SU-DHL-6 (cell line): ENCODE measurements around the gene NATD1.

Experiments
- H2AFZ ChIP-seq: fragments of 200-600 bp; sonication (generic); 2 replicates; pipeline ENCODE4 v1.6.1; 2014; ENCODE audit warnings: low read depth, mild to moderate bottlenecking, moderate library complexity, mixed read lengths, antibody characterized with exemption, low read length; ENCODE audit not compliant: severe bottlenecking
- H3F3A ChIP-seq: fragments of 200-600 bp; shearing (Covaris generic); 2 replicates; pipeline ENCODE4 v1.6.0; 2016; ENCODE audit warnings: antibody characterized with exemption, mild to moderate bottlenecking; ENCODE audit not compliant: insufficient read depth
- H3K27ac ChIP-seq: fragments of 200-600 bp; sonication (generic); 2 replicates; pipeline ENCODE4 v1.5.1; 2016; ENCODE audit warnings: low read depth, mild to moderate bottlenecking, low read length, moderate library complexity, mixed read lengths
- H3K27me3 ChIP-seq: fragments of 200-600 bp; sonication (generic), shearing (Covaris generic); 2 replicates; pipeline ENCODE4 v1.6.0; 2014; ENCODE audit warnings: mild to moderate bottlenecking, low read length
- H3K36me3 ChIP-seq: fragments of 200-600 bp; sonication (generic); 2 replicates; pipeline ENCODE4 v1.6.1; 2014; ENCODE audit warnings: mild to moderate bottlenecking, low read length, mixed read lengths
- H3K4me2 ChIP-seq: fragments of 300-600, 200-600 bp; shearing (Covaris generic), sonication (generic); 2 replicates; pipeline ENCODE4 v1.6.0; 2014; ENCODE audit warnings: low read length, low read depth, mild to moderate bottlenecking; ENCODE audit not compliant: poor library complexity, severe bottlenecking
- H3K4me3 ChIP-seq: fragments of 200-600 bp; sonication (generic); 2 replicates; pipeline ENCODE4 v1.5.1; 2014; ENCODE audit warnings: antibody characterized with exemption, low read length, mild to moderate bottlenecking, mixed read lengths; ENCODE audit not compliant: insufficient read depth, poor library complexity, severe bottlenecking
- H3K79me2 ChIP-seq: fragments of 200-600 bp; sonication (generic); 2 replicates; pipeline ENCODE4 v1.6.1; 2014; ENCODE audit warnings: mild to moderate bottlenecking, low read length, moderate library complexity; ENCODE audit not compliant: insufficient read depth
- H3K9ac ChIP-seq: fragments of 200-600 bp; sonication (generic); 2 replicates; pipeline ENCODE4 v1.7.0; 2014; ENCODE audit warnings: mild to moderate bottlenecking, low read length
- H3K9me2 ChIP-seq: fragments of 200-600 bp; sonication (generic); replicated peaks from 2 replicates; pipeline ENCODE4 v1.6.1; 2014; ENCODE audit warnings: low read length; ENCODE audit not compliant: insufficient read depth
- H3K9me3 ChIP-seq: fragments of 200-600 bp; sonication (generic); 2 replicates; pipeline ENCODE4 v1.6.1; 2014; ENCODE audit warnings: low read length, mixed read lengths; ENCODE audit not compliant: insufficient read depth
- H4K20me1 ChIP-seq: fragments of 200-600 bp; sonication (generic); 2 replicates; pipeline ENCODE4 v1.6.1; 2014; ENCODE audit warnings: low read depth, mild to moderate bottlenecking, antibody characterized with exemption, low read length, moderate library complexity, mixed read lengths
- CTCF ChIP-seq: fragments of 200-600 bp; sonication (generic); IDR thresholded peaks from one replicate; pipeline ENCODE4 v1.5.1; 2017; ENCODE audit warnings: antibody characterized with exemption, mild to moderate bottlenecking, low read length, moderate library complexity; ENCODE audit not compliant: insufficient read depth, poor library complexity, severe bottlenecking
- EZH2phosphoT487 ChIP-seq: fragments of 200-600 bp; sonication (generic), shearing (Covaris generic); conservative IDR thresholded peaks from 2 replicates; pipeline ENCODE4 v1.6.1; 2018; ENCODE audit warnings: mild to moderate bottlenecking, antibody characterized with exemption, low read length, moderate library complexity, mixed read lengths

The NATD1 gene

GRCh38 chr17:21243516-21244303, 9.5 kb downstream of the NATD1 start:
- H3F3A ChIP-seq: no peaks in the 10 kb centered on the region
- no peak overlapping the region for H3K9ac ChIP-seq
- H3K4me2 ChIP-seq: no peak overlapping the region
- no peak overlapping the region for H3K4me3 ChIP-seq
- H2AFZ ChIP-seq: no peak overlapping the region
- TF ChIP-seq EZH2phosphoT487 (no peak), CTCF (no peak)
- no peak overlapping the region for H3K27ac ChIP-seq
- no peaks in the 10 kb centered on the region for H3K27me3 ChIP-seq
- H3K36me3 ChIP-seq: no peaks in the 10 kb centered on the region
- H4K20me1 ChIP-seq: no peaks in the 10 kb centered on the region
- no peaks in the 10 kb centered on the region for H3K79me2 ChIP-seq
- no peaks in the 10 kb centered on the region for H3K9me3 ChIP-seq
- H3K9me2 ChIP-seq: no peaks in the 10 kb centered on the region

- Histone ChIP-seq H3K9ac (no peak overlapping the region), H3K9me2 (no peaks in the 10 kb centered on the region), H3K27me3 (no peaks in the 10 kb centered on the region), H3F3A (no peaks in the 10 kb centered on the region), H3K4me2 (no peak overlapping the region), H3K9me3 (no peaks in the 10 kb centered on the region), H3K27ac (no peak overlapping the region), H3K36me3 (no peaks in the 10 kb centered on the region), H2AFZ (no peak overlapping the region), H3K79me2 (no peaks in the 10 kb centered on the region), H4K20me1 (no peaks in the 10 kb centered on the region), H3K4me3 (no peak overlapping the region)
- TF ChIP-seq CTCF: no peak
- no peak for TF ChIP-seq EZH2phosphoT487
Observed at GRCh38 chr17:21242780-21243515, 10.3 kb downstream of the NATD1 start.

- H3K27ac ChIP-seq: no peak overlapping the region
- no peaks in the 10 kb centered on the region for H3K36me3 ChIP-seq
- H3F3A ChIP-seq: no peaks in the 10 kb centered on the region
- H3K4me2 ChIP-seq: no peak overlapping the region
- no peaks in the 10 kb centered on the region for H4K20me1 ChIP-seq
- H3K79me2 ChIP-seq: no peaks in the 10 kb centered on the region
- no peaks in the 10 kb centered on the region for H3K27me3 ChIP-seq
- H3K4me3 ChIP-seq: no peak overlapping the region
- TF ChIP-seq CTCF (no peak), EZH2phosphoT487 (no peak)
- no peaks in the 10 kb centered on the region for H3K9me3 ChIP-seq
- no peaks in the 10 kb centered on the region for H3K9me2 ChIP-seq
- no peak overlapping the region for H3K9ac ChIP-seq
- no peak overlapping the region for H2AFZ ChIP-seq
Observed at GRCh38 chr17:21242026-21242697, 11.0 kb downstream of the NATD1 start.
